Measurements from ENCODE around the gene DDR1. TPM values are rescaled to one million over a fixed set of nuclear protein-coding genes. Genes with fewer than 3 reads are reported as not detected.
"Not testable (repeated sequence)": the region's sequence is repeated elsewhere in the genome, so short reads cannot be mapped to it uniquely, and the experiment has no call there.

DDR1 gene
- total and polyA plus RNA-seq, 2 experiments from 2014 or later: 58.3 to 154 TPM

DNA sequence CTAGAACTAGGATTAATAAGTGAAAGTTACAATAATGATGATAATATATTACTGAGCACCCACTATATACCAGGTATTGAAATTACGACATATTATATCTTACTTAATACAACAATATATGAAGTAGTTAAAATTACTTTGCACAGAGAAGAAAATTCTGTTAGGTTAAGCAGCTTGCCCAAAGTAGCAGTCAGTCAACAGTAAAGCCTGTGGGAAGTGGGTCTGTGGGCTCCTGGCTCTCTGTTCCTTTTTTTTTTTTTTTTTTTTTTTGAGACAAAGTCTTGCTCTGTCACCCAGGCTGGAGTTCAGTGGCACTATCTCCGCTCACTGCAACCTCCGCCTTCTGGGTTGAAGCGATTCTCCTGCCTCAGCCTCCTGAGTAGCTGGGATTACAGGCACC, 18.9 kb downstream of the DDR1 start:
- Mint-ChIP-seq H3K4me1 (peaks cover 6% of the 10 kb centered on the region; the same call in 2 of the 3 replicates), H3K27me3 (ENCODE audit: insufficient read depth, low read depth, poor library complexity) (peaks cover 8% of the 10 kb centered on the region), H3K27ac (no peak overlapping the region), H3K4me3 (no peak overlapping the region), H3K9me3 (no peaks in the 10 kb centered on the region), H3K36me3 (ENCODE audit: low read depth) (peaks cover 20% of the 10 kb centered on the region)
- peaks cover 2% of the 10 kb centered on the region; the same call in 1 of the 2 replicates for H3K79me2 ChIP-seq (replicated peaks; ENCODE audit: insufficient read depth)
- H3K4me3 ChIP-seq: no peak overlapping the region
- H4K20me1 ChIP-seq (replicated peaks; ENCODE audit: insufficient read depth): 0 out of 2 replicates have a peak, but pooled peaks cover 4% of the 10 kb centered on the region
- H3F3A ChIP-seq (replicated peaks; ENCODE audit: low read depth): 0 out of 2 replicates have a peak, but pooled peaks cover 4% of the 10 kb centered on the region
- H3K4me2 ChIP-seq: no peak overlapping the region
- DNase-seq (ENCODE audit: low spot score) (no peak), ATAC-seq (no peak)
- H3K9me2 ChIP-seq (ENCODE audit: insufficient read depth): no peaks in the 10 kb centered on the region
- H3K36me3 ChIP-seq (ENCODE audit: insufficient read depth): peaks cover 3% of the 10 kb centered on the region; the same call in 1 of the 2 replicates
- H2AFZ ChIP-seq: no peak overlapping the region
- H3K27ac ChIP-seq (ENCODE audit: low read depth): no peak overlapping the region
- no peaks in the 10 kb centered on the region for H3K4me1 ChIP-seq (ENCODE audit: insufficient read depth)
- H3K27me3 ChIP-seq (ENCODE audit: insufficient read depth): no peaks in the 10 kb centered on the region
- TF ChIP-seq JUNB (IDR thresholded peaks at IDR 0.05; ENCODE audit: unreplicated experiment) (no peak), POLR2AphosphoS5 (IDR thresholded peaks at IDR 0.05; ENCODE audit: low read depth) (no peak), NANOG (IDR thresholded peaks at IDR 0.05; ENCODE audit: borderline replicate concordance) (no peak)

DNA sequence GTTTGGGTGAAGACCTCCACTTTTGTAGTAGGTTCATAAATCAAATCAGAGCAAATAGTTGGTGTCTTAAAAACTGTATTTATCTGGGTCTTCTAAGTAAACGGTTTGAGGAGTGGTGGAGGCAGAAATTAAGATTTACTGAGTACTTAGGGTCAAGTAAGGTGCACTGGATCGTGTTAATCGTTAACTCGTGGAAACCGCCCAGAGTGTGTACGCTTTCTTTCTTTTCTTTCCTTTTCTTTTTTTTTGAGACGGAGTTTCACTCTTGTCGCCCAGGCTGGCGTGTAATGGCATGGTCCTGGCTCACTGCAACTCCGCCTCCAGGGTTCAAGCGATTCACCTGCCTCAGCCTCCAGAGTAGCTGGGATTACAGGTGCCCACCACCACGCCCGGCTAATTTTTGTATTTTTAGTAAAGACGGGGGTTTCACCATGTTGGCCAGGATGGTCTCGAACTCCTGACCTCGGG, 23.0 kb downstream of the DDR1 start:
- not testable (repeated sequence) for H3K9me3 Mint-ChIP-seq; H4K20me1 ChIP-seq (replicated peaks; ENCODE audit: insufficient read depth); H3K27ac ChIP-seq (ENCODE audit: low read depth); ATAC-seq; H3F3A ChIP-seq (replicated peaks; ENCODE audit: low read depth); H3K9me2 ChIP-seq (ENCODE audit: insufficient read depth); H3K4me1 ChIP-seq (ENCODE audit: insufficient read depth); DNase-seq (ENCODE audit: low spot score); H3K27me3 ChIP-seq (ENCODE audit: insufficient read depth); H3K79me2 ChIP-seq (replicated peaks; ENCODE audit: insufficient read depth); H3K27me3 Mint-ChIP-seq (ENCODE audit: insufficient read depth, low read depth, poor library complexity); H3K36me3 ChIP-seq (ENCODE audit: insufficient read depth)
- Histone ChIP-seq H2AFZ (peak overlapping the region; percentile 52), H3K4me3 (peak overlapping the region; percentile 94), H3K4me2 (peak overlapping the region; percentile 60; the same call in 1 of the 2 replicates)
- Mint-ChIP-seq H3K36me3 (ENCODE audit: low read depth) (peaks cover 24% of the 10 kb centered on the region), H3K4me1 (peaks cover 14% of the 10 kb centered on the region), H3K27ac (peak overlapping the region; percentile 54; the same call in 1 of the 2 replicates), H3K4me3 (peak overlapping the region; percentile 99)

DNA sequence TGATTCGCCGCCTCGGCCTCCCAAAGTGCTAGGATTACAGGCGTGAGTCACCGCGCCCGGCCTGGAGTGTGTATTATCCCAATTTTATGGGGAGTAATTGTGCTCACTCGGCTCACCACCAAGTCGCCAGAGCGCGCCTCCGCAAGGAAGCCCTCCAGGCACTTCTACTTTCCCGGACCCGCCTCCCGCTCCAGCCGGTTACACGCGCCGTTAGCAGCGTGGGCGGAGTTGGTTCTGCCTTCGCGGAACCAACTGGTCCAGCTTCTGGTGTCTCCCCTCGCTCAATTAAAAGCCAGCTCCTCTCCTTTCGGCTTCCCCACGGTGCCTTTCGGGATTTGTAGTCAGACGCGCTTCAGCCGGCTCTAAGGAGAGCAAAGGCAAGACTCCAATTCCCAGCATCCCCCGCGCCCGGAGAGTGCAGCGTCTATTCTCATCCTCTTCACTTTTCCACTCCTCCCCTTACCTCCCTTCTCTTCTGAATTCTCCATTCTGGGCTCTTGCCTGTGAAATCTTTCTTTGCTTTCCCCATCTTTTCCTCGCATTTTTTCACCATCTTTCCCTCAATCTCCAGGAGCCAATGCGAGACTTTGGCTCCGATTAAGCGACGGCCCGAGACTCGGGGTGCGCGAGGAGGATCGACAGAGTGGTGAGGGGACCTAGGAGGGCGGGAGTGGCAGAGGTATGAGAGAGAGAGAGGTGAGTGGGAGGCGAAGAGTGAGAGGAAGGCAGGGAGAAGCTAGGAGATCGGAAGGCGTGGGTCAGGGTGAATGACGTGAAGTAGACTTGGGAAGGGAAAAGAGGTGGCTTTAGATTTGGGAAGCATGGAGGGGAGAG, 23.7 kb downstream of the DDR1 start, which contains the start of gene GTF2H4:
TSS of gene GTF2H4 (plus strand) at position 450 of the 834 bp plus-strand sequence.
- Histone ChIP-seq H3K36me3 (ENCODE audit: insufficient read depth) (peaks cover 7% of the 10 kb centered on the region; the same call in 1 of the 2 replicates), H3K27ac (ENCODE audit: low read depth) (no peak within 1 kb of the TSS; the same call in 1 of the 2 replicates), H3K79me2 (replicated peaks; ENCODE audit: insufficient read depth) (peaks cover 10% of the 10 kb centered on the region), H4K20me1 (replicated peaks; ENCODE audit: insufficient read depth) (no peaks in the 10 kb centered on the region; the same call in 1 of the 2 replicates), H3K9me2 (ENCODE audit: insufficient read depth) (no peaks in the 10 kb centered on the region), H3F3A (replicated peaks; ENCODE audit: low read depth) (0 out of 2 replicates have a peak, but pooled peaks cover 9% of the 10 kb centered on the region), H3K4me2 (peak within 1 kb of the TSS; percentile 85), H3K4me1 (ENCODE audit: insufficient read depth) (no peaks in the 10 kb centered on the region), H2AFZ (peak within 1 kb of the TSS; percentile 88), H3K4me3 (peak within 1 kb of the TSS; percentile 94), H3K27me3 (ENCODE audit: insufficient read depth) (no peaks in the 10 kb centered on the region)
- Mint-ChIP-seq H3K4me3 (peak within 1 kb of the TSS; percentile 99), H3K36me3 (ENCODE audit: low read depth) (peaks cover 29% of the 10 kb centered on the region), H3K9me3 (no peaks in the 10 kb centered on the region), H3K4me1 (peaks cover 14% of the 10 kb centered on the region), H3K27ac (peak within 1 kb of the TSS; percentile 79), H3K27me3 (ENCODE audit: insufficient read depth, low read depth, poor library complexity) (peaks cover 8% of the 10 kb centered on the region)
- peak; percentile 100 for DNase-seq (ENCODE audit: low spot score)
- peak; percentile 98 for ATAC-seq
- TF ChIP-seq EZH2 (IDR thresholded peaks at IDR 0.05; ENCODE audit: low read depth, unreplicated experiment): no peak
- TF ChIP-seq, protein P1, sequence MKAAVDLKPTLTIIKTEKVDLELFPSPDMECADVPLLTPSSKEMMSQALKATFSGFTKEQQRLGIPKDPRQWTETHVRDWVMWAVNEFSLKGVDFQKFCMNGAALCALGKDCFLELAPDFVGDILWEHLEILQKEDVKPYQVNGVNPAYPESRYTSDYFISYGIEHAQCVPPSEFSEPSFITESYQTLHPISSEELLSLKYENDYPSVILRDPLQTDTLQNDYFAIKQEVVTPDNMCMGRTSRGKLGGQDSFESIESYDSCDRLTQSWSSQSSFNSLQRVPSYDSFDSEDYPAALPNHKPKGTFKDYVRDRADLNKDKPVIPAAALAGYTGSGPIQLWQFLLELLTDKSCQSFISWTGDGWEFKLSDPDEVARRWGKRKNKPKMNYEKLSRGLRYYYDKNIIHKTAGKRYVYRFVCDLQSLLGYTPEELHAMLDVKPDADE (IDR thresholded peaks at IDR 0.05): peak; percentile 94
- peak; percentile 86 for TF ChIP-seq POLR2AphosphoS5 (IDR thresholded peaks at IDR 0.05; ENCODE audit: low read depth)
- TF ChIP-seq STAT1 (IDR thresholded peaks at IDR 0.05; ENCODE audit: unreplicated experiment): no peak
- TF ChIP-seq, protein P2, sequence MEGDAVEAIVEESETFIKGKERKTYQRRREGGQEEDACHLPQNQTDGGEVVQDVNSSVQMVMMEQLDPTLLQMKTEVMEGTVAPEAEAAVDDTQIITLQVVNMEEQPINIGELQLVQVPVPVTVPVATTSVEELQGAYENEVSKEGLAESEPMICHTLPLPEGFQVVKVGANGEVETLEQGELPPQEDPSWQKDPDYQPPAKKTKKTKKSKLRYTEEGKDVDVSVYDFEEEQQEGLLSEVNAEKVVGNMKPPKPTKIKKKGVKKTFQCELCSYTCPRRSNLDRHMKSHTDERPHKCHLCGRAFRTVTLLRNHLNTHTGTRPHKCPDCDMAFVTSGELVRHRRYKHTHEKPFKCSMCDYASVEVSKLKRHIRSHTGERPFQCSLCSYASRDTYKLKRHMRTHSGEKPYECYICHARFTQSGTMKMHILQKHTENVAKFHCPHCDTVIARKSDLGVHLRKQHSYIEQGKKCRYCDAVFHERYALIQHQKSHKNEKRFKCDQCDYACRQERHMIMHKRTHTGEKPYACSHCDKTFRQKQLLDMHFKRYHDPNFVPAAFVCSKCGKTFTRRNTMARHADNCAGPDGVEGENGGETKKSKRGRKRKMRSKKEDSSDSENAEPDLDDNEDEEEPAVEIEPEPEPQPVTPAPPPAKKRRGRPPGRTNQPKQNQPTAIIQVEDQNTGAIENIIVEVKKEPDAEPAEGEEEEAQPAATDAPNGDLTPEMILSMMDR (conservative IDR thresholded peaks at IDR 0.05; ENCODE audit: low read depth in 2 of 2): no peak

Data from GM23338 (cell line).